GM18517 (cell line): ENCODE data around the gene SLC2A5.

Experiments used
- ATAC-seq: cut with Tn5 transposase; IDR thresholded peaks from one replicate; pipeline ENCODE4 v1.9.1; 2021; ENCODE audit warnings: mild to moderate bottlenecking, moderate library complexity; ENCODE audit not compliant: unreplicated experiment

SLC2A5 gene

DNA sequence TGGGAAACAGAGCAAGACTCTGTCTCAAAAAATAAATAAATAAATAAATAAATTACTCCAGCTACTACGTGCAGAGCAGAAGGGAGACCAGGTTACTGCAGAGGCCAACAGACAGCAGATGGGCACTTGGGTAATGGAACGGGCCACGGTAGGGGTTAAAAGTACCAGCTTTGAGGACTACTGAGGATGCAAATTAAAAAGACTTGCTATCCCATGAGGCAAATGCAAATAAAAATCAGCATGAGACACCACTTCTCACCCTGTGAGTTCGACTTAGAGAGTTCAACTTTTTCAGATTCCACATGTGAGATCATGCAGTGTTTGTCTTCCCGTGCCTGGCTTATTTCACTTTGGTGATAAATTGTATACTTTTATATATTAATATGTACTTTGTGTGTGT is 6.6 kb downstream of the SLC2A5 start:
- ATAC-seq = no peak

DNA sequence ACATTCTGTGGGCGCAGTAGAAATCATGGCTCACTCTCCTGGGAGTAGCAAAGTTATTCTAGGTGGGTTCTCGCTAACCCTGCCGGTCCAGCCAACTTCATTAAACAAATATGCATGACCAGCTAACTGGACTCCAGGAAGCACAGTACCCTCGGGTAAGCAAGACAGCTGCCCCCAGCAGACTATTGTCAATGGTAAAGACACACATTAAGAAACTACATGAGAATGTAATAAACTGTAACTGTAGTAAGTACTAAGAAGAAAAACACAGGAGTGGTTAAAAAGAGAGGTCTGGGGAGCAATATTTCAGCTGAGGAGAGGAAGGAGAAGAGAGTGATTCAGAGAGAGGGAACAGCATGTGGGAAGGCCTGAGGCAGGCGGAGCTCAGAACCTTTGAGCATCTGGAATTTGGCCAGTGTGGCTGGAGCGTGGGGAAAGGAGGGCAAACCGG is 7.4 kb downstream of the SLC2A5 start:
- ATAC-seq = no peak

DNA sequence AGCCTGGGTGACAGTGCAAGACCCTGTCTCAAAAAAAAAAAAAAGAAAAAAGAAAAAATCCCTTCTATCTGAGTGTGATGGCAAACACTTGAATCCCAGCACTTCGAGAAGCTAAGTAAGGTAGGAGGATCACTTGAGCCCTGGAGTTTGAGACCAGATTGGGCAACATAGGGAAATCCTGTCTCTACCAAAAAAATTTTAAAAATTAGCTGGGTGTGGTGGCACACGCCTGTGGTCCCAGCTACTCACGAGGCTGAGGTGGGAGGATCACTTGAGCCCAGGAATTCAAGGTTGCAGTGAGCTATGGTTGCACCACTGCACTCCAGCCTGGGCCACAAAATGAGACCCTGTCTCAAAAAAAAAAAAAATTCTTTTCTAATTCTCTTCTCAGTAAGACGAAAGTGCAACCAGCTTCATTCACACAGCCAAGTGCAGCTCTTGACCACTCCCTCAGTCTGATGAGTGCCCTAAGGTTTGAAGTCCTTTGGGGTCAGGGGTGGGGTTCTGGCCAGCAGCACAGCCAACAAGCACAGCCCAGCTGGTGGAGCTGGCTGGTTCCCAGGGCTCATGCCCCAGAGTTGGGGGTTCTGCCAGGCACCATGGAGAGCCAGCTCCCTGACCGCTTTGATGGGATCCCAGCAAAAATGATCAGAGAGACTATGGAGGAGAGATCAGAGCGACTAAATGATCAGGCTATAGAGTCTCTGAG is 8.0 kb downstream of the SLC2A5 start:
- ATAC-seq = no peak

DNA sequence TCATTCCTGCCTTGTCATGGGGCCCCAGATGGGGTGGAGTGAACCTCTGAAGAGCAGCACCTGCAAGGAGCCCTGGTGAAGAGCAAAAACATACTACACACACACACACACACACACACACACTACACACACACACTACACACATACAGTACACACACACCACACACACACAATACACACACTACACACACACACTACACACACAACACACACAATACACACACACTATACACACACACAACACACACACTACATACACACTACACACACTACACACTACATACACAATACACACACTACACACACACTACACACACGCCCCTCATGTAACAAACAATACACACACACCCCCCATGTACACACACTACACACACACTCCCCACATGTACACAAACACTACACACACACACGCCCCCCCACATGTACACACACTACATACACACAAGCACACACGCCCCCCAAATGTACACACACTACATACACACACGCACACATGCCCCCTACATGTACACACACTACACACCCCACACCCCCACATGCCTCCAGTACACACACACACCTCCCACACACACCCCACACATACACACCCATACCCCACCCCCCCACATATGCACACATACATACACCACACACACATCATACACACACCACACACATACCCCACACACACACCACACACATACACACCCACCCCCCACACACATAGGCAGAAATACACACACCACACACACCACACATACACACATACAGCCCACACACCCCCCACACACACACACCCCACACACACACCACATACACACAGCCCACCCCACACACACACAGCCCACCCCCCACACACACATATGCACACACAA is 9.3 kb downstream of the SLC2A5 start:
- ATAC-seq = no peak

DNA sequence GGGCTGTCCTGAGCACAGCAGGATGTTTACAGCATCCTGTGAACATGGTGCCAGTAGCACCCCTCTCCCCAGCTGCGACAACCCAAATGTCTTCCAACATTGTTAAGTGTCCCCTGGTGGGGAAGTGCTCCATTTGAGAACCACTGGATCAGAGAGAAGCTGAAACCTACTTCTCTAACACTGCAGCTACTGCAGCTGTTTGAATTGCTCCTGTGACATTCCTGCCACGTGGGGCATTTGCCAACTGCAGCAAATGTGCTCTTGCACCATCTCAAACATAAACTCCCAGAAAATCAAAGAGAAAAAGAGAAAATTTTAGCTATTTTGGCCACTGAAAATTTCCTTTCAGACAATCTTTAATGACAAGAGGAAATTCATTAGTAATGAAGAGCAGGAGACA is 11.0 kb downstream of the SLC2A5 start:
- ATAC-seq = no peak

DNA sequence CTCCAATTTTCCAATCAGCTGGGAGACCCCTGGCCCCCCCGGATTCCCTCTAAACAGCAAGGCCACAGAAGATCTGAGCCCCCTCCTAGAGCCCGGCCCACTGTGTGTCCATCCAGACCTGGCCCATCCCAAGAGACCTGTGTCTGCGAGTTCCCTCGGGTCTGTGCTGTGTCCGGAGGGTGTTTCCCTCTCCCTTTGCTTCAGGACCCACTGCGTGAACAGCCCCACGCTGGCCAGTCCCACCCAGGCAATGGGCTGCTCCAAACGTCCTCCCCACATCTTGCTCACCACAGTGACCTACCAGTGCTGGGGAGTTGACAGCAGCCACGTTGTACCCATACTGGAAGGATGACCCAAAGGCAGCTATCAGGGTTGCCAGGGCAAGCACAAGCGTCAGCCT is 11.6 kb downstream of the SLC2A5 start:
- no peak for ATAC-seq

DNA sequence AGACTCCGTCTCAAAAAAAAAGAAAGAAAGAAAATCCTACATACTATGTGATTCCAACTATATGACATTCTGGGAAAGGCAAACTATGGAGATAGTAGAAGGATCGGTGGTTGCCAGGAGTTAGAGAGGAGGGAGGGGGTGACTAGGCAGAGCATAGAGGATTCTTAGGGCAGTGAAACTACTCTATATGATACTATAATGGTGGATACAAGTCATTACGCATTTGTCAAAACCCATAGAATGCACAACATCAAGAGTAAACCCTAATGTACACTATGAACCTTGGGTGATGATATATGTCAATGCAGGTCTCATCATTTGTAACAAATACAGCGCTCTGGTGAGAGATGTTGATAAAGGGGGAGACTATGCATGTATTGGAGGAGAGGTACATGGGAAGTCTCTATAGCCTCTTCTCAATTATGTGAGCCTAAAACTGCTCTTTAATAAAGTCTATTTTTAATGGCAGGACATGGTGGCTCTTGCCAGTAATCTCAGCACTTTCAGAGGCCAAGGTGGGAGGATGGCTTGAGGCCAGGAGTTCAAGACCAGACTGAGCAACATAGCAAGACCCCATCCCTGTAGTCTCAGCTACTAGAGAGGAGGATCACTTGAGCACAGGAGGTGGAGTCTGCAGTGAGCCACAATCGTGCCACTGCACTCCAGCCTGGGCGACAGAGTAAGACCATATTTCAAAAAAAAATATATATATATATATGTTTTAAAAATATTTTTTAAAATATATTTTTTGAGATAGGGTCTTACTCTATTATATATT is 17.0 kb downstream of the SLC2A5 start:
- no peak for ATAC-seq

DNA sequence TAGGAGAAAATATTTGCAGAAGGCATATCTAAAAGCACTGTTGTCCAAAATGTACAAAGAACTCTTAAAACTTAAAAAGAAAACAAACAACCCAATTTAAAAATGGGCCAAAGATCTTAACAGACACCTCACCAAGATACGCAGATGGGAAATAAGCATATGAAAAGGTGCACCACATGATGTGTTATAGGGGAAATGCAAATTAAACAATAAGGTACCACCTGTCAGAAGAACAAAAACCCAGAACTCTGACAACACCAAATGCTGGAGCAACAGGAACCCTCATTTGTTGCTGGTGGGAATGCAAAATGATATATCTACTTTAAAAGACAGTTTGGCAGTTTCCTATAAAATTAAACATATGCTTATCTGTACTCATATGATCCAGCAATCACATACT is 18.1 kb downstream of the SLC2A5 start:
- ATAC-seq = no peak

DNA sequence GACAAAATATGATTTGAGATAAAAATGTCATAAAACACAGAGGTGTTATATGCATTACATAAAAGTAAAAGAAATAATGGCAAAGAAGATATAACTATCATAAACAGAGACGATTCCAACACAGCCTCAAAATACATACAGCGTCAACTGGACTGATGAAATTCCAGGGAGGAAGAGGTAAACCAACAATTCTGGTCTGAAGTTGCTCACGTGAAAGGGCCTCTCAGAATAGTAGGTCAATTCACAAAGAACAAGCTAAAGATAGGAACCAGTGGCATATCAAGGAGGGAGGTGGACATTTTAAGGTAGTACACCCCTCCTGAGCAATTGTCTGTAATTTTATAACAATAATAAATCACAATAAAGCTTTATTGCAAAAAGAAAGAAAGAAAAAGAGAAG is 18.6 kb downstream of the SLC2A5 start:
- no peak for ATAC-seq

DNA sequence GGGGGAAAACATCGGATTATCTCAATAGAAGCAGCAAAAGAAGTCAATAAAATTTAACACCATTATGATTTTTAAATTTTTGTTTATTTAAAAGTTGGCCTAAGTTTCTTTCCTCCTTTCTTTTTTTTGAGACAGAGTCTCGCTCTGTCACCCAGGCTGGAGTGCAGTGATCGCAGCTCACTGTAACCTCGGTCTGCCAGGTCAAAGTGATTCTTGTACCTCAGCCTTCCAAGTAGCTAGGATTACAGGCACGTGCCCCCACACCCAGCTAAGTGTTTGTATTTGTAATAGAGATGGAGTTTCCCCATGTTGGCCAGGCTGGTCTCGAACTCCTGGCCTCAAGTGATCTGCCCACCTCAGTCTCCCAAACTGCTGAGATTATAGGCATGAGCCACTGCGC is 20.9 kb downstream of the SLC2A5 start:
- no peak for ATAC-seq

DNA sequence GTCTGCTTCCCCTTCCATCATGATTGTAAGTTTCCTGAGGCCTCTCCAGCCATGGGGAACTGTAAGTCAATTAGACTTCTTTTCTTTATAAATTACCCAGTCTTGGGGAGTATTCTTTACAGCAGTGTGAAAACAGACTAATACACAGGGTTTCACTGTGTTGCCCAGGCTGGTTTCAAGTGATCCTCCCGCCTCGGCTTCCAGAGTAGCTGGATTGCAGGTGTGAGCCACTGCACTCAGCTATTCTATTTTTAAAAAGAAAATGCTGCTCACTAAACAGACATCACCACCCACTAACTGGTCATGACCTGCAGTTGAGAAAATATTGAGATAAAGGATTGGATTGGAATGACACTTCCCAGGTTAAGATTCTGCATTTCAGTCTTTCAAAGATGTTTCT is 22.4 kb downstream of the SLC2A5 start:
- ATAC-seq = no peak

DNA sequence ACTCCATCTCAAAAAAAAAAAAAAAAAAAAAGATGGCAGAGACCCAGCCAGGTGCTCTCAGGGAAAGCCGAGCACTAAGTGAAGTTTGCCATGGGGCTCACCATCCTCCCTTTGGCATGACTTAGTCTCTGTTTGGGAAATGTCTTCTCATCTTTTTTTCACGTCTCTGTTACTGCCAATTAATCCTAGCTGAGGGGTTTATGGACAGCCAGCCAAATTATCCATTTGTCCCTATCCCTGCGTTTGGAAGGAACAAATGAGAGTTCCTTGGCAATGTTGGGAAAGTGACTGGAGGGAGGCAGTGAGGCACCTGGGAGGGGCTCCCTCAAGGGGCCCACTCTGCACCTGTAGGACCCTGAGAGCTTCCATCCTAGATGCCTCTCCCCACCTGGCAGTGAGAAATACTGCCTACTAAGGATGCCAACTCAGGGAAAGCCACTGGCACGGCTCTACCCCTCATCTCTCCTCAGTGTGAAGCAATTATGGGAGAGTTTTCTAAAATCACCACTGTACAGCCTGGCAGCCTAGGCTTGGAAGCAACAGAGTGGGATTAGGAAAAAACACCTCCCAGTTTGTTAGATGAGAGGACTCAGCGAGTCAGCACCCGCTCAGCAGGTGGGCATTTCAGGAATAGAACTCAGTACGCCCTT is 23.4 kb downstream of the SLC2A5 start:
- no peak for ATAC-seq

DNA sequence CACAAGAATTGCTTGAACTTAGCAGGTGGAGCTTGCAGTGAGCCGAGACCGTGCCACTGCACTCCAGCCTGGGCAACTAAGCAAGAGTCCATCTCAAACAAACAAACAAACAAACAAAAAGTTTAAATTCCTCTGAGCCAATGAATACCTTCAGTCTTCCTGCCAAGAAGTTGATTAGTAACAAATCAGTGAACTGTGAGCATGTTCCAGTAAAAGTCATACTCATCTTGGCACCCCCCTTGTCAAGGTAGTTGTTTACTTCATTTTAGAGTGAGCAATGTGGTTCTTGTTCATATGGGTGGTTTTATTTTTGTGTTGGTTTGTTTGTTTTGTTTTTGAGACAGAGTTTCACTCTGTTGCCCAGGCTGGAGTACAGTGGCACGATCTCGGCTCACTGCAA is 25.2 kb downstream of the SLC2A5 start:
- no peak for ATAC-seq

DNA sequence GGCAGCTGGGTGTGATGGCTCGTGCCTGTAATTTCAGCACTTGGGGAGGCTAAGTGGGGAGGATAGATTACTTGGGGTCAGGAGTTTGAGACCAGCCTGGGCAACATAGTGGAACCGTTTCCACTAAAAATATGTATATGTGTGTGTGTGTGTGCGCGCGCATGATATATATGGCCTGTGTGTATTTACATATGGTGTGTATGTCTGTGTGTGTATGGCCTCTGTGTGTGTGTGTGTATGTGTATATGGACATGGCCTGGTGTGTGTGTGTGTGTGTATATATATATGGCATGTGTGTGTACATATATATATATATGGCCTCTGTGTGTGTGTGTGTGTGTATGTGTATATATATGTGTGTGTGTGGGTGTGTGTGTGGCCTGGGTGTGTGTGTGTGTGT is 27.2 kb downstream of the SLC2A5 start:
- ATAC-seq = no peak

DNA sequence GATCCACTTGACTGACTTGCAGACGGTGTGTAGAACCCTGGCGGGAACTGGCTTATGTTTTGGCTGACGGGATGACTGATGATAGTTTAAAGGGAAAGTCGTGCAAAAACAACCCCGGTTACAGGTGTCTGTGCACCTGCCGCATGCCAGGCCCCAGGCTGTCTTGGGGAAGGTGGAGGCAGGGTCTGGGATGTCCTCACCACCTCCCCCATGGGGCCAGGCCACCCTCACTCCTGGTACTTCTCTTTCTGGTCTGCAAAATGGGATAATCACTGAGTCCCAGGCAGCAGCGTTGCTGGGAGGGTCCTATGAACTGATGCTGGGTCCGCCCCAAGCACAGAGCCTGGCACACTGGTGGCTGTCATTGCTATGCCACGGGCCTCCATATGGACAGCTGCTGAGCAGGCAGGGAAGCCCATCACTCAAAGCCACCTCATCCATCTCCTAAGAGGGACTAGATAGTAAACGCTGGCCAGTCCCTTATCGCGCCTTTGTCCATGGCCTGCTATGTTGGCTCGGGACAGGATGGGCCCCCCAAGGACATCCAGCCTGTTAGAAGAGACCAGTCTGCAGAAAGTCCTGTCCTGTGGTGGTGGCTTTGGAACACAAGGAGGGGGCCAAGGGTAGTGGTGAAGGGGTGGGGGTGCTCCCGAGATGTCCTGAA is 28.2 kb downstream of the SLC2A5 start:
- no peak for ATAC-seq

DNA sequence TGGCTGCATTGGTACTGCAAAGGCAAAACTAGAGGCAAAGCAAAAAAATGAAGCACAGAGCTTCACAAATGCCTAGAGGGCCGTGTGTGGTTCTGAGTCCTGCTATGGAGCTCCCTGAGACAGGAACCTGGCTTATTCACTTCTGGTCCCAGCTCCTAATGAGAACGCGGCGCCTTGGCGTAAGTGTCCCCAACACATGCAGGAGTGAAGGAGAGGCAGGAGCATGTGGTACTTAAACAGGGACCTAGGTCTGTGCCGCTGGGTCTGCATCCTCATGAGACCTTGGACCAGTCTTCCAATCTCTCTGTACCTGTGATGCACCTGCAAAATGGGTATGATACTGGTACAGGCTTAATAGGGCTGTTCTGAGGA is 28.8 kb downstream of the SLC2A5 start:
- no peak for ATAC-seq

DNA sequence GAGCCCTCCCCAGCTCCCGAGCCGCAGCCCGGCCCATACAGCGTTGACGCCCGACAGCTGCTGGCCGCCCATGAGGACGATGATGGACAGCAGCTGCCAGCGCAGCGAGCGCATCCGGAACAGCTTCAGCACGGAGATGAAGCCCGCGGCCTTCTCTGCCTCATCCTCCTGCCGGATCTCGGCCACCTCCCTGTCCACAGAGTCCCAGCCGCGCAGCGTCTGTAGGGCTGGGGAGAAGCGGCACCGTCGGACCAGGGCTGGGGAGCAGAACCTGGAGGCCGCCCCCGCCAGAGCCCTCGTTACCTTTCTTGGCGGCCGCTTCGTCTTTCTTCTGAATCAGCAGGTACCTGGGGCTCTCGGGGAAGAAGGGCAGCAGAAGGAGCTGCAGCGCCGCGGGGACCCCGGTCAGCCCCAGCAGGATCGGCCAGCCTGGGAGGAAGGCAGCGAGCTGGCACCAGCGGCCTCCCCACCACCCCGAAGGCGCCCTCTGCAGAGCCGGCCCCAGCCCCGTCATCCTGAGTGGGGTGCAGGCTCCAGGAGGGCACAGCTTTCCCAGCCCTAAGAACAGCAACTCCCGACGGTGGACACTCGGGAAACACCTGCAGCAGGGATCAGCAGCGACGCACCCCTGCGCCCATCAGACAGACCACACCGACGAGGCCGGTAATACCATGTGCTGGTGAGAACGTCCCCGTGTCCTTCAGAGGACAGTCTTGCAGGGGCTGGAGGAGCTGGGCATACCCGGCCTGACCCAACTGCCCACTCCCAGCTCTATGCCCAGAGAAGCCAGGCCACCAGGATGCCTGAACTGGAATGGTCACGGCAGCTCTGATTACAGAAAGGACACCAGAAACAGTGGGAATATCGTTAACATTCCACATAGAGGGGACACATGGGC is 29.4 kb downstream of the SLC2A5 start:
- ATAC-seq = no peak

DNA sequence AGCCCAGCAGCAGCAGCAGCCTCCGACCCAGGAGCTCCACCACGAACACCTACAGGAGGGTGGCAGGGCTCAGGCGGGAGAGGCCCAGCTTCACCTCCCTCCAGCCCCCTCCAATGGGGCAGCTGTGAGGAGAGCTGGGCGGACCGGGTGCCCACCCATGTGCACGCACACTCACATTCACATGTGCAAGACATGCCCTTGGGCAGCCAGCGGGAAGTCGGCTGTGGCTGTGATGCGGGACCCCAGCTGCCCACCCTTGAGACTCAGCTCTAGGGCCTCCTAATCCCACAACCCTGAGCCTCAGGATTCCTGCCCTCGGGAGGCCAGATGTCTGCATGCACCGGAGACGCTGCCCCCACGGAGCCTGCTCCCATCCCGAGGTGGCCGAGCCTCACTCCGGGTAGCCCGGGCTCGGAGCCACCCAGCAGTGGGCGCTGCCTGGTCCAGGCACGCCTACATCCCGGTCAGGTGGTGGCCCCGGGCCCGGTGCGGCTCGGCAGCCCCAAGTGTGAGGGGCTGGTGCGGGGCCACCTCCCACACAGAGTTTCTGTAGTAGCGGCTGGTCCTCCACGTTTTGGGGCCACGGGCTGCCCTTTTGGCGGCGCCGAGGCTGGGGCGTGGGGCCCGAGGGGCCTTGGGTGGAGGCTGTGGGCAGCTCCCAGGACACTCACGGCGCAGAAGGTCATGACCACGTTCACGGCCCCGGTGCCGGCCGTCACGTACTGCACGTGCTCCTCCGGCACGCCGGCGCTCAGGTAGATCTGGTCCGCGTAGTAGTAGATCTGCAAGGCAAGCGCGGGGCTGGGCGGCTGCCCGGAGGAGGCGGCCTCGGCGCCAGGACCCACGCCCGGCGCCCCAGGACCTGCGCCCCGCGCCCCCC is 30.3 kb downstream of the SLC2A5 start:
- no peak for ATAC-seq

DNA sequence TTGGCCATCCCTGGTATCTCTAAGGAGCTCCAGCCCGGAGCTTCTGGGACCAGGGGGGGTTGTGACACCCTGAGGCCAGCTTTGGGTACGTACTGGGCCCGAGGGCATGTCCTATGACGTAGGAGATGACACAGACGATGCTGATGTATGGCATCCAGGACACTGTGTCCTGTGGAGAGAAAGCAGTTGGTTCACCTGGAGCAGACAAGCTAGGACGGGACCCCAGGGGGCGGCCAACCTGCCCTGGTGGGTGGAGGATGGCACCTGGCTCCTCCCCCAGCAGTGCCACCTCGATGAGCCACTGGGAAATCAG is 31.1 kb downstream of the SLC2A5 start:
- ATAC-seq = no peak
